AG09319 (cell line): ENCODE results near the gene SHISAL1.

ENCODE experiments used
- DNase-seq: peaks from one replicate; pipeline ENCODE4 v3.0.0-alpha.2; 2010; ENCODE audit warnings: low read depth; ENCODE audit errors: extremely low read depth
- TF ChIP-seq, protein P1 (sequence below): IDR thresholded peaks from 2 replicates; pipeline ENCODE4 v1.5.1; 2011; ENCODE audit warnings: low read depth, mild to moderate bottlenecking, inconsistent platforms, low read length, moderate library complexity

Gene SHISAL1

DNA sequence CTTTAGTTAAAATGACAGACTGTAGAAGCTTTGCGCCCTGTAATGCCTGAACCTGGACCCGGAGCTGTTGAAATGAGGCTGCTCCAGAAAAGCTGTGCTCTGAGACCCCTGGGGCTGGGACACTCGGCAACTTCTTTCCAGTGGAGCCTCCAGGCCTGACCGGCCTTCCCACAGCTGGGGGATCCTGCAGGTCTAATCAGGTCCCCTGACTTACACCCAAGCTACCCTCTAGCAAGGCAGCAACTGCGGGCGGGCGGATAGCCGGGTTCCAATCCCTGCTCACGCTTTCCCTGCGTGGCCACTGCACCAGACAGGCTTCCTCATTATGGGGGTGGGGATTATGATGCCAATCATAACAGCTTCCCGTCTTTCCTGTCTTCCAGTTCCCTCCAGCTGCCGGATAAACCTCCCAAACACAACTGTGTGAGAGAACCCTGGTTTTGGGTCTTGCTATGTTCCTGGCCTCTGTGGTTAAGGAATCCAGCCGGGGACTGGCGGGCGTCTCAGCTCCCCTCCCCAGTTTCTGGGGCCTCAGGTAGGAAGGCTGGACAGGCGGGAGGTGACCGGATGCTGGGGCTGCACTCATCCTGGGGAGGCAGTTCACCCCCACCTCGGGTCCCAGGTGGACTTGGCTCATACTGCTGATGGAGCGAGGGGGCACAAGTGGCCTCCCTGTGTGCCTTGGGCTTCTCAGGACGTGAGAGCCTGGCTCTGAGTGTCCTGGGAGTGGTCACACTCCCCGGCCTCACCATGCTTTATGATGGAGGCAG, 93.5 kb downstream of the SHISAL1 start:
- no peak for DNase-seq
- TF ChIP-seq, protein P1, sequence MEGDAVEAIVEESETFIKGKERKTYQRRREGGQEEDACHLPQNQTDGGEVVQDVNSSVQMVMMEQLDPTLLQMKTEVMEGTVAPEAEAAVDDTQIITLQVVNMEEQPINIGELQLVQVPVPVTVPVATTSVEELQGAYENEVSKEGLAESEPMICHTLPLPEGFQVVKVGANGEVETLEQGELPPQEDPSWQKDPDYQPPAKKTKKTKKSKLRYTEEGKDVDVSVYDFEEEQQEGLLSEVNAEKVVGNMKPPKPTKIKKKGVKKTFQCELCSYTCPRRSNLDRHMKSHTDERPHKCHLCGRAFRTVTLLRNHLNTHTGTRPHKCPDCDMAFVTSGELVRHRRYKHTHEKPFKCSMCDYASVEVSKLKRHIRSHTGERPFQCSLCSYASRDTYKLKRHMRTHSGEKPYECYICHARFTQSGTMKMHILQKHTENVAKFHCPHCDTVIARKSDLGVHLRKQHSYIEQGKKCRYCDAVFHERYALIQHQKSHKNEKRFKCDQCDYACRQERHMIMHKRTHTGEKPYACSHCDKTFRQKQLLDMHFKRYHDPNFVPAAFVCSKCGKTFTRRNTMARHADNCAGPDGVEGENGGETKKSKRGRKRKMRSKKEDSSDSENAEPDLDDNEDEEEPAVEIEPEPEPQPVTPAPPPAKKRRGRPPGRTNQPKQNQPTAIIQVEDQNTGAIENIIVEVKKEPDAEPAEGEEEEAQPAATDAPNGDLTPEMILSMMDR: no peak

DNA sequence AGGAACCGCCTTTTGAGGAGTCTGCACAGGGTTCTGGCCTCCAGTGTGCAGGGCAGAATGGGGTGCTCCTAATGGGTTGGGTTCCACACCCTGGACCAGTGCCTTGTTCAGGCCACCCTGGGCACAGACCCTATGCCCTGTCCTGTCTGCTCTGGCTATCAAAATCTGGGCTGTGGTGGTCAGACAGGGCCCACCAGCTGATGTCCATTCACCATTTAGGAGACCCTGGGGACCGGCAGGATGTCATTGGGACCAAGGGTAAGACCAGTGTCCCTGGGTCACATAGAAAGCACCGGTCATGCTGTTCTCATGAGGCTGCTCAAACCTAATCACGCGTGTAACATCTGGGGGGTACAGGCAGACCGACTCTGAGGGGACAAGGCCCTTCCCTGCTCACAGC, 94.7 kb downstream of the SHISAL1 start:
- TF ChIP-seq, protein P1: no peak
- DNase-seq: no peak

DNA sequence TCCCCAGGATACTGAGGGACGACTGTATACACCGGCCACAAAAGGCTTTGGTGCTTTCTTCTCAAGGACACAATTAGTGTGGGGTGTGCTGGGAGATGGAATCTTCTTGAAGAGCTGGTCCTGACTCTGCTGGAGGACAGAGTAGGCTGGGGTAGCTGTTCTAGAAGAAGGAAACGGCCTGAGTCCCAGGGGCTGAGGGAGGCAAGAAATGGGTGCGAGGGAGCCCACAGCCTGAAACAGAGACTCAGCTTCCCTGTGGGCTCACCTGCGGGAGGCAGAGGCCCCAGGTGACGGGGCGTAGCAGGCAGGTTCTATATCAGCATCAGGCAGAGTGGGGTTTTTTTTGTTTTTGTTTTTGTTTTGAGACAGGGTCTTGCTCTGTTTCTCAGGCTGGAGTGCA, 95.4 kb downstream of the SHISAL1 start:
- TF ChIP-seq, protein P1: no peak
- no peak for DNase-seq

DNA sequence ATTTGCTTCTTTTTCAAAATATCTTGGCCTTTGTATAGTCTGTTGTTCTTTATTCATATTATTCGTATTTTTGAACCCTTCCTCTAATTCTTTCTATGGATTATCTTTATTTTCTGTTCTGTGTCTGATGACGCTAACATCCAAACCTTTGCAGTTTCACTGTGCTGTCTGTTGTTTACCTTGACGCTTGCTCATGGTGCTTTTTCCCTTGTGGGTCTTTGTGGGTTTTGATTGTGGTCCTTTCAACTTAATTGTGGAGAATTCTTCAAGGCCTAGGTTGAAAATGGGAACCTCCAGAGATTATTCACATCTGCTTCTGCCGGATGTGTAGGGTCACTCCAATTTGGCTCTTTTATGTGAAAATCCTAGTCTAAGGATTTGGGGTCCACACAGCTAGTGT, 97.5 kb downstream of the SHISAL1 start:
- no peak for DNase-seq
- TF ChIP-seq, protein P1: no peak

DNA sequence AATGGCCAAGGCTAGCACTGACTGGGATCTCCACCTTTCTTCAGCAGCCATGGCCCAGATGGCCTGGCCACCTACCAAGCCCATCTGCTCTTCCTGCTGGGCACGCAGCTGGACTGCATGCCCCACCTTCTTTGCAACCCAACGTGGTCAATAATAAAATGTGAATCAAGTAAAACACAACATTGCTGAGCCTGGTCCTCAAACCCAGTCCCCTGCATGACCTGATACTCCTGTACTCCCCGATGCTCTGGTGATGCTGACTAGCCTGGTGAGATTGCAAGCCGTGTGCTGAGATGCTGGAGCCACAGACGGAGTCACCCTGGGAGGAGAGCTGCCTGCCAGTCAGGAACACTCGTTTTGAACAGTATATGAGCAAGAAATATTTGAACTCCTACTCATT, 98.0 kb downstream of the SHISAL1 start:
- TF ChIP-seq, protein P1: no peak
- DNase-seq: no peak

DNA sequence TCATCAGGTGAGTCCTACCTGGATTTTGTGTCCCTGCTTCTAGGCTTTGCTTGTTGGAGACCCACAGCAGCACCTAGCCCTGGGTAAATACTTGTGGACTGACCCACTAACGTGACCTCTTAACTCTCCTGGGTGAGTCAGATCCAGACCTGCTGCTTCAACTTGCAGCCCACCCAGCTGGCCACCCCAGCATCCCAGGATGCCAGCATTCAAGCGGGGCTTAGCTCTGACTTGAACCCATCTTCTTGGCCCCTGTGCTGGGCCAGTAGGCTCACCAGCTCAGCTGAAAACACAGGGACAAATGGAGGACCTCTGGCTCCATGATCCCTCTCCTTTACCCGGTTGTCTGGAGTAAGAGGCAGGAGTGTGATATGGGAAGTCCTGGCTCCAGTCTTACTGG, 98.6 kb downstream of the SHISAL1 start:
- DNase-seq: no peak
- TF ChIP-seq, protein P1: no peak

DNA sequence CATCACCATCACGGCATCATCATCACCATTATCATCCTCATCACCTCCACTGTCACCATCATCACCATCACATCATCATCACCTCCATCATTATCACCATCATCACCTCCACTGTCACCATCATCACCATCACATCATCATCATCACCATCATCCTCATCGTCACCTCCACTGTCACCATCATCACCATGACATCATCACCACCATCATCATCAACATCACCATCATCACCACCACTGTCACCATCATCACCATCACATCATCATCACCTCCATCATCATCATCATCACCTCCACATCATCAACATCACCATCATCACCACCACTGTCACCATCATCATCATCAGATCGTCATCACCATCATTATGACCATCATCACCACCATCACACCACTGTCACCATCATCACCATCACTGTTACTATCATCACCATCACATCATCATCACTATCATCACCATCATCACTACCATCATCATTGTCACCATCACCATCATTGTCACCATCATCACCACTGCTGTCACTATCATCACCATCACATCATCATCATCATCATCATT, 99.2 kb downstream of the SHISAL1 start:
- DNase-seq: no peak
- TF ChIP-seq, protein P1: no peak
